Upper lobe of left lung (tissue), 6 donors: Measurements from ENCODE around the gene MORC2. TPM values are rescaled to one million over a fixed set of nuclear protein-coding genes. Genes with fewer than 3 reads are reported as not detected.
A peak's percentile ranks its signal among the peaks of the same experiment; 100 is the strongest.

Source experiments
- ATAC-seq, 2 donors: fragments of 200-7000 bp; cut with Tn5 transposase; one replicate each; pipeline ENCODE4 v1.9.1; 2022; ENCODE audit warnings: mild to moderate bottlenecking in 2 of 2, moderate library complexity in 2 of 2; ENCODE audit not compliant: low FRiP score in 2 of 2
- DNase-seq, 2 donors: peaks; one replicate each; pipeline ENCODE4 v3.0.0-alpha.2; 2019 to 2020
- H3K27ac ChIP-seq, 4 donors: fragments of 200-600 bp; sonication (generic); one replicate each; pipeline ENCODE4 v1.5.1; 2016 to 2019
- H3K27me3 ChIP-seq, 4 donors: fragments of 200-600 bp; sonication (generic); one replicate each; pipeline ENCODE4 v1.5.1; 2017 to 2019
- H3K36me3 ChIP-seq, 4 donors: fragments of 200-600 bp; sonication (generic); one replicate each; pipeline ENCODE4 v1.5.1; 2016 to 2019
- H3K4me1 ChIP-seq, 4 donors: fragments of 200-600 bp; sonication (generic); one replicate each; pipeline ENCODE4 v1.5.1; 2018 to 2019
- H3K4me3 ChIP-seq, 4 donors: fragments of 200-600 bp; sonication (generic); one replicate each; pipeline ENCODE4 v1.5.1; 2017 to 2019; ENCODE audit warnings: mild to moderate bottlenecking in 2 of 4, moderate library complexity in 1 of 4
- H3K9me3 ChIP-seq, 4 donors: fragments of 200-600 bp; sonication (generic); one replicate each; pipeline ENCODE4 v1.5.1; 2018 to 2019
- EP300 ChIP-seq, 4 donors: sonication (generic); formaldehyde crosslinking; IDR thresholded peaks; one replicate each; pipeline ENCODE4 v1.5.1; 2017; ENCODE audit warnings: antibody characterized with exemption in 4 of 4, control low read depth in 2 of 4
- POLR2A ChIP-seq, 4 donors: fragments of 450-650 bp; IDR thresholded peaks; one replicate each; pipeline ENCODE4 v1.5.1; 2016 to 2017; ENCODE audit warnings: antibody characterized with exemption in 4 of 4, mild to moderate bottlenecking in 2 of 4
- POLR2AphosphoS5 ChIP-seq, 2 donors: sonication (generic); formaldehyde crosslinking; IDR thresholded peaks; one replicate each; pipeline ENCODE4 v1.5.1; 2017; ENCODE audit warnings: antibody characterized with exemption in 2 of 2
- WGBS, 2 donors: methylation state at CpG; one replicate each; pipeline ENCODE4 v1.1.5; 2017 to 2018; 5-methylcytosine and 5-hydroxymethylcytosine counted together
- total RNA-seq, 6 donors: library from RNA; depleted of rRNA in 4 of 6; stranded (reverse); fragments of >200 nt in 4 of 6; gene quantifications; one replicate each; pipeline versions ENCODE4 v1.1.0 to v1.2.1, GENCODE V29; 2016 to 2021
- TF ChIP-seq, protein P1 (sequence below), 6 experiments: fragments of 450-650 bp in 4 of 6; fragments of 200-600 bp in 2 of 6; sonication (generic) in 2 of 6; IDR thresholded peaks; one replicate each; pipeline ENCODE4 v1.5.1; 2016 to 2019; ENCODE audit warnings: antibody characterized with exemption in 6 of 6
- donor health status: DM: no; HTN: no; CAD: no; lungs with moderate emphysema.
- donor health status: DM: no; HTN: yes; CAD: no; lungs with severe emphysema.

Gene MORC2
- total RNA-seq: 10 to 100 TPM; 13.8 to 54.5 (median 20.6) TPM

DNA sequence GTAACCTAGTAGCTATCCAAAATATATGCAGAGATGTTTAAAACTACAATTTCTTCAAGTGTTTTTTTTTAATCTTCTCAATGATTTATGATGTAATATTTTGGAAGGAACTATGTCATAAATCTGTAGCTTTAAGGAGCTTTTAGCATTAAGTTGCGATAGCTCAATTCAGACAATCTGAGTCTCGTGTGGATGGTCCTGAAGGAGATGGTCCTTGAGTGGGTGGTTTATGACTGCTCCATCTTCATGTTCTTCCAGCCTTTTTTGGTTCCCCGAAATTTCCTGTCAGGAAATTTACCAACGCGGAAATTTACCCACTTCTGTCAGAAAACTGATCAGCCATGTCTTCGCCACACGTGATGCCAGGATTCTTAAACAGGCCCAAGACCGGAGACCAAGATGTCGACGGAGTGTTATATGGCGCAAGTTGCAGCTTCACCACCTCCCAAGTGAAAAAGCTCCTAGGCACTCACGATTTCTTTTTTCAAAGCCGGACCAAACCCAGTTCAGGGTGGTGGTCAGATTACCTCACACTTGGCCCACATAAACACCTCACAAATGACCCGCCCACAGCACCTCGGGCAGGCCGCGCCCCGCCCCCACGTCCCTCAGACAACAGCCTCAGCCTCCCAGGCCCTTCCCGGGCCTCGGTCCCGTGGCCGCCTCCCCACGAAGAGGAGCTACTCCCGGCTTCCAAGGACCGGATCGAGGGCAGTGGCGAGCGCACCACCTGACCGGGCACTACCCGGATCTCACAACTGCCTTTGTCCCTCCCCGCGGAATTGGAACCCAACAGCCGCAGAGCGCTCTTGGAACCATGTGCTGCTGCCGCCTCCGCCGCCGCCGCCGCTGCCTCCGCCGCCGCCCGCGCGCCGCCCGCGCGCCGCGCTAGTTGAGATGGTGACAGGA lies at the start of gene MORC2:
Gene MORC2, minus strand, starts transcription at position 760 of the 909 bp plus-strand sequence. CDS start 885 bp downstream, outside the sequence.
- DNase-seq (peak; percentile 70 to 95), ATAC-seq (peak; percentile 44 to 61)
- TF ChIP-seq POLR2AphosphoS5 (IDR thresholded peaks at IDR 0.05) (no peak), EP300 (IDR thresholded peaks at IDR 0.05) (no peak), POLR2A (IDR thresholded peaks at IDR 0.05) (no peak)
- TF ChIP-seq, protein P1, sequence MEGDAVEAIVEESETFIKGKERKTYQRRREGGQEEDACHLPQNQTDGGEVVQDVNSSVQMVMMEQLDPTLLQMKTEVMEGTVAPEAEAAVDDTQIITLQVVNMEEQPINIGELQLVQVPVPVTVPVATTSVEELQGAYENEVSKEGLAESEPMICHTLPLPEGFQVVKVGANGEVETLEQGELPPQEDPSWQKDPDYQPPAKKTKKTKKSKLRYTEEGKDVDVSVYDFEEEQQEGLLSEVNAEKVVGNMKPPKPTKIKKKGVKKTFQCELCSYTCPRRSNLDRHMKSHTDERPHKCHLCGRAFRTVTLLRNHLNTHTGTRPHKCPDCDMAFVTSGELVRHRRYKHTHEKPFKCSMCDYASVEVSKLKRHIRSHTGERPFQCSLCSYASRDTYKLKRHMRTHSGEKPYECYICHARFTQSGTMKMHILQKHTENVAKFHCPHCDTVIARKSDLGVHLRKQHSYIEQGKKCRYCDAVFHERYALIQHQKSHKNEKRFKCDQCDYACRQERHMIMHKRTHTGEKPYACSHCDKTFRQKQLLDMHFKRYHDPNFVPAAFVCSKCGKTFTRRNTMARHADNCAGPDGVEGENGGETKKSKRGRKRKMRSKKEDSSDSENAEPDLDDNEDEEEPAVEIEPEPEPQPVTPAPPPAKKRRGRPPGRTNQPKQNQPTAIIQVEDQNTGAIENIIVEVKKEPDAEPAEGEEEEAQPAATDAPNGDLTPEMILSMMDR (IDR thresholded peaks at IDR 0.05): peak in 1 of 6 experiments; percentile 24
- H3K27ac ChIP-seq: peak within 1 kb of the TSS; percentile 95 to 99 (median 97)
- peak within 1 kb of the TSS; percentile 70 to 90 (median 80) for H3K4me3 ChIP-seq
- H3K27me3 ChIP-seq: no peaks in the 10 kb centered on the region
- H3K36me3 ChIP-seq: peaks cover 0 to 21% (median 12%) of the 10 kb centered on the region in 4 donors
- H3K4me1 ChIP-seq: peaks cover 15 to 46% (median 28%) of the 10 kb centered on the region in 4 donors
- peaks cover 0 to 17% (median 10%) of the 10 kb centered on the region in 4 donors for H3K9me3 ChIP-seq
- 37 to 47% methylated on average over 25 to 28 of the region's 53 CpGs for WGBS, 2 donors

DNA sequence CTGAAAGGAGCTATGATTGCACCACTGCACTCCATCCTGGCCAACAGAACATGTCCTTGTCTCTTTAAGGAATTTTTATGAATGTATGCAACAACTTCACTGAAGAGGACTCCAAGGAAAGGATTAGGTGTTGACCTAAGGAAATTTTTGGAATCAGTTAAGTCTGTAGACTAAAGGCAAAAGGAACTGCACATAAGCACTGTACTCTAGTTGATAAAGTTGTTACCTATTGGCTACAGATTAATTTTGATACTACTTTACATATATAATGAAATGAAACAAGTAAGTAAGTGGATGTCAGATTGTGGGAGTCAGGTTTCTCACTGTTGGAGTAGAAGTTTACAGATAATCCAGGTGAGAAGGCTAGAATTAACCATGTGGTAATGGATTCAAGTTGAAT lies 37.0 kb upstream of the MORC2 start:
- H3K4me3 ChIP-seq: no peak overlapping the region
- no peak for ATAC-seq
- TF ChIP-seq EP300 (IDR thresholded peaks at IDR 0.05) (no peak), POLR2A (IDR thresholded peaks at IDR 0.05) (no peak), POLR2AphosphoS5 (IDR thresholded peaks at IDR 0.05) (no peak)
- TF ChIP-seq, protein P1 (IDR thresholded peaks at IDR 0.05): no peak
- H3K27ac ChIP-seq: no peak overlapping the region
- H3K4me1 ChIP-seq: no peaks in the 10 kb centered on the region
- peaks cover 0 to 12% (median 7%) of the 10 kb centered on the region in 4 donors for H3K9me3 ChIP-seq
- H3K36me3 ChIP-seq: no peaks in the 10 kb centered on the region
- no peaks in the 10 kb centered on the region for H3K27me3 ChIP-seq
- no peak for DNase-seq

DNA sequence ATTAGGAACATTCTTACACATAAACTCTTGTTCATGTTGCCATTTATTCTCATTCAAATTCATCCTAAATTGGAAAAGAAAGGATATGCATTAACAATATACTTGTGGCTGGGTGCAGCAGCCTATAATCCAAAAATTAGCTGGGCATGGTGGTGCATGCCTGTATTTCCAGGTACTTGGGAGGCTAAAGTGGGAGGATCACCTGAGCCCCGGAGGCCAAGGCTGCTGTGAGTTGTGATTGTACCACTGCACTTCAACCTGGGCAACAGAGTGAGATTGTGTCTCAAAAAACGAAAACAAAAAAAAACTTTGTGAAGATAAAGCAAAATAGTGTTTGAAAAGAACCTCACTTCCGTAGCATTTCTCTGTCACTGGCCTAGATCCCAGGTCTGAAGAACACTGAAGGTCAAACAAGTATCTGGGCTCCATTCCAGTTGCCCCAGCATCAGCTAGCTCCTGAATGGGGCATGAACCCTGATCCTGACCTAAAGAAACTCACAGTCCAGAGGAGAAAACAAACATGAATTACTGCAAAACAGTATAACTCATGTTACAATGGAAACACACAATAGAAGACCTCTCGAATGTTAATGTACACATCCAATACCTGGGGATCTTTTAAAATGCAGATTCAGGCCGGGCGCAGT lies 32.7 kb upstream of the MORC2 start:
- H3K4me1 ChIP-seq: no peaks in the 10 kb centered on the region
- no peaks in the 10 kb centered on the region for H3K27me3 ChIP-seq
- no peak overlapping the region for H3K27ac ChIP-seq
- DNase-seq: no peak
- WGBS, 2 donors: 78 to 85% methylated on average over 6 of the region's 6 CpGs
- no peak for ATAC-seq
- no peaks in the 10 kb centered on the region for H3K36me3 ChIP-seq
- H3K4me3 ChIP-seq: no peak overlapping the region
- TF ChIP-seq EP300 (IDR thresholded peaks at IDR 0.05) (no peak), POLR2A (IDR thresholded peaks at IDR 0.05) (no peak), POLR2AphosphoS5 (IDR thresholded peaks at IDR 0.05) (no peak)
- TF ChIP-seq, protein P1 (IDR thresholded peaks at IDR 0.05): no peak
- peaks cover 0 to 12% (median 7%) of the 10 kb centered on the region in 4 donors for H3K9me3 ChIP-seq

DNA sequence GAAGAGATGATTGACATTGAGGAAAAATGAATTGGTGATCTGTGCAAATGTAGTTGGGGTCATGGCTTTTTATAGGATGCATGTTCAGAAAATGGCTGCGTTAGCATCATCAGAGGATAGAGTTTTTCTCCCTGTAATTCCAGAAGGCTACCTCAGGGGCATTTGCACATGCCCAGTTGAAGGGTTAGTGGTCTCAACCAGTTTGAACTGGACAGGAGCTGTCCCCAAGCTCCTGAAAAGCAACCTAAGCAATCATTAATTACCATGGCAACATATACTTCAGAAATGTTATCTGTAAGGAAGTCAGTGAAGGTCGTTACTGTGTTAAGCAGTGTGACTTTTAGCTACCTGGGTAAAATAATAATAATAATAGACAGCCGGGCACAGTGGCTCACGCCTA lies 29.8 kb upstream of the MORC2 start:
- Histone ChIP-seq H3K4me3 (no peak overlapping the region), H3K9me3 (no peaks in the 10 kb centered on the region), H3K36me3 (no peaks in the 10 kb centered on the region), H3K4me1 (no peaks in the 10 kb centered on the region), H3K27me3 (no peaks in the 10 kb centered on the region), H3K27ac (no peak overlapping the region)
- TF ChIP-seq POLR2AphosphoS5 (IDR thresholded peaks at IDR 0.05): no peak
- TF ChIP-seq, protein P1 (IDR thresholded peaks at IDR 0.05): no peak
- TF ChIP-seq POLR2A (IDR thresholded peaks at IDR 0.05): no peak
- TF ChIP-seq EP300 (IDR thresholded peaks at IDR 0.05): no peak
- ATAC-seq: no peak
- DNase-seq: no peak
- WGBS, 2 donors: 73 to 82% methylated on average over 4 of the region's 4 CpGs
